ENCODE measurements around the gene PKNOX1.
"Not testable (repeated sequence)": the region's sequence is repeated elsewhere in the genome, so short reads cannot be mapped to it uniquely, and the experiment has no call there.

The PKNOX1 gene

GRCh38 chr21:42973991-42974831 is at the start of gene PKNOX1:
PKNOX1 (plus strand) TSS chr21:42974562; CDS start chr21:43004382, 29,820 bp downstream.
- peak; percentile 99 to 100 for DNase-seq

- DNase-seq, result no peak
Observed at GRCh38 chr21:42925114-42925926, 49.0 kb upstream of the PKNOX1 start, which contains the start of gene ERVH48-1. ERVH48-1 (minus strand) TSS chr21:42925630; CDS start chr21:42919006, 6,624 bp downstream.

GRCh38 chr21:42927474-42928200 is 46.7 kb upstream of the PKNOX1 start:
- not testable (repeated sequence) for DNase-seq

GRCh38 chr21:42929969-42930368 is 44.4 kb upstream of the PKNOX1 start:
- no peak for DNase-seq

GRCh38 chr21:42931560-42932235 is 42.7 kb upstream of the PKNOX1 start:
- DNase-seq, result no peak

GRCh38 chr21:42932378-42933136 is 41.8 kb upstream of the PKNOX1 start:
- not testable (repeated sequence) for DNase-seq

- not testable (repeated sequence) for DNase-seq
Observed at GRCh38 chr21:42933137-42933970, 41.0 kb upstream of the PKNOX1 start.

- DNase-seq, result not testable (repeated sequence)
Observed at GRCh38 chr21:42933973-42934372, 40.4 kb upstream of the PKNOX1 start.

GRCh38 chr21:42936360-42936759 is 38.0 kb upstream of the PKNOX1 start:
- not testable (repeated sequence) for DNase-seq

GRCh38 chr21:42937034-42937940 is 37.1 kb upstream of the PKNOX1 start:
- DNase-seq, result not testable (repeated sequence)

GRCh38 chr21:42937960-42938605 is 36.3 kb upstream of the PKNOX1 start:
- no peak for DNase-seq

- not testable (repeated sequence) for DNase-seq
Observed at GRCh38 chr21:42938606-42938995, 35.8 kb upstream of the PKNOX1 start.

- DNase-seq, result peak; percentile 59 to 88
Observed at GRCh38 chr21:42939582-42940413, 34.6 kb upstream of the PKNOX1 start.

- DNase-seq, result no peak
Observed at GRCh38 chr21:42941696-42942085, 32.7 kb upstream of the PKNOX1 start.

GRCh38 chr21:42942244-42942643 is 32.1 kb upstream of the PKNOX1 start:
- DNase-seq, result no peak

GRCh38 chr21:42949094-42949755 is 25.1 kb upstream of the PKNOX1 start:
- DNase-seq, result not testable (repeated sequence)

GRCh38 chr21:42951193-42951592 is 23.2 kb upstream of the PKNOX1 start:
- not testable (repeated sequence) for DNase-seq
